ENCODE data around the gene AIG1.

Gene AIG1

GRCh38 chr6:143369971-143370370 lies 309.3 kb downstream of the AIG1 start:
- no peak for DNase-seq (ENCODE audit: extremely low read depth, low read depth)
- TF ChIP-seq CTCF (IDR thresholded peaks at IDR 0.05; ENCODE audit: low read depth, low read length) = no peak

GRCh38 chr6:143370812-143371370 lies 310.2 kb downstream of the AIG1 start:
- TF ChIP-seq CTCF (IDR thresholded peaks at IDR 0.05; ENCODE audit: low read depth, low read length) = no peak
- no peak for DNase-seq (ENCODE audit: extremely low read depth, low read depth)

- TF ChIP-seq CTCF (IDR thresholded peaks at IDR 0.05; ENCODE audit: low read depth, low read length) = no peak
- no peak for DNase-seq (ENCODE audit: extremely low read depth, low read depth)
Observed at GRCh38 chr6:143372199-143372882, 311.7 kb downstream of the AIG1 start.

- DNase-seq (ENCODE audit: extremely low read depth, low read depth) = no peak
- TF ChIP-seq CTCF (IDR thresholded peaks at IDR 0.05; ENCODE audit: low read depth, low read length) = no peak
Observed at GRCh38 chr6:143374014-143374413, 313.3 kb downstream of the AIG1 start.

GRCh38 chr6:143375022-143375585 lies 314.4 kb downstream of the AIG1 start:
- no peak for TF ChIP-seq CTCF (IDR thresholded peaks at IDR 0.05; ENCODE audit: low read depth, low read length)
- no peak for DNase-seq (ENCODE audit: extremely low read depth, low read depth)

GRCh38 chr6:143376375-143376774 lies 315.7 kb downstream of the AIG1 start:
- DNase-seq (ENCODE audit: extremely low read depth, low read depth) = no peak
- TF ChIP-seq CTCF (IDR thresholded peaks at IDR 0.05; ENCODE audit: low read depth, low read length) = no peak

GRCh38 chr6:143376861-143377260 lies 316.2 kb downstream of the AIG1 start:
- DNase-seq (ENCODE audit: extremely low read depth, low read depth) = no peak
- TF ChIP-seq CTCF (IDR thresholded peaks at IDR 0.05; ENCODE audit: low read depth, low read length) = no peak

All from AG09319 (cell line).